PC-9 (cell line): Measurements from ENCODE around the gene DHX58. TPM values are rescaled to one million over a fixed set of nuclear protein-coding genes. Genes with fewer than 3 reads are reported as not detected.

Source experiments
- BruUV-seq: library from RNA; stranded (reverse); fragments of 400-500 nt; replicated peaks from 2 replicates; lab custom pipeline; 2021; lab: Mats Ljungman, UMichigan
- CTCF ChIA-PET: fragments of 300-600 bp; sonication (Branson Sonifier 250); formaldehyde crosslinking; loops from one replicate; lab custom pipeline; 2022; ENCODE audit warnings: antibody characterized with exemption; lab: Charles Lee
- POLR2A ChIA-PET: fragments of 300-600 bp; sonication (Branson Sonifier 250); formaldehyde crosslinking; loops from one replicate; lab custom pipeline; 2022; ENCODE audit warnings: antibody characterized with exemption; ENCODE audit not compliant: unreplicated experiment; lab: Charles Lee
- DNase-seq, 2 experiments: peaks; one replicate each; pipeline versions ENCODE4 v3.0.0 to v3.0.0-alpha.2; 2015 to 2022; ENCODE audit warnings: mixed read lengths in 1 of 2
- H2AFZ ChIP-seq: fragments of 200-600 bp; sonication (generic); 2 replicates; pipeline ENCODE4 v1.8.1; 2017; ENCODE audit warnings: antibody characterized with exemption
- H3F3A ChIP-seq: fragments of 200-600 bp; sonication (generic); 2 replicates; pipeline ENCODE4 v1.8.1; 2017; ENCODE audit warnings: antibody characterized with exemption, mild to moderate bottlenecking, low read depth; ENCODE audit not compliant: insufficient read depth
- H3K27ac ChIP-seq: fragments of 200-600 bp; sonication (generic); 2 replicates; pipeline ENCODE4 v1.6.1; 2016; ENCODE audit warnings: mixed run types
- H3K27me3 ChIP-seq: fragments of 200-600 bp; sonication (generic); 2 replicates; pipeline ENCODE4 v1.6.1; 2016; ENCODE audit warnings: low read depth, mixed run types; ENCODE audit not compliant: insufficient read depth
- H3K36me3 ChIP-seq: fragments of 200-600 bp; sonication (generic); 2 replicates; pipeline ENCODE4 v1.6.1; 2016; ENCODE audit warnings: low read depth, mixed run types
- H3K4me1 ChIP-seq: fragments of 200-600 bp; sonication (generic); replicated peaks from 2 replicates; pipeline ENCODE4 v1.6.1; 2016; ENCODE audit warnings: mixed run types; ENCODE audit not compliant: insufficient read depth
- H3K4me2 ChIP-seq: fragments of 200-600 bp; sonication (generic); 2 replicates; pipeline ENCODE4 v1.6.1; 2017; ENCODE audit warnings: mixed run types
- H3K4me3 ChIP-seq: fragments of 200-600 bp; sonication (generic); 2 replicates; pipeline ENCODE4 v1.6.1; 2016; ENCODE audit warnings: mixed run types
- H3K79me2 ChIP-seq: fragments of 200-600 bp; sonication (generic); 2 replicates; pipeline ENCODE4 v1.6.1; 2017; ENCODE audit warnings: low read depth, mixed run types
- H3K9me2 ChIP-seq: fragments of 200-600 bp; sonication (generic); 2 replicates; pipeline ENCODE4 v1.8.1; 2017; ENCODE audit warnings: mild to moderate bottlenecking; ENCODE audit not compliant: insufficient read depth
- H3K9me3 ChIP-seq: fragments of 200-600 bp; sonication (generic); 2 replicates; pipeline ENCODE4 v1.8.1; 2016; ENCODE audit warnings: low read depth; ENCODE audit not compliant: insufficient read depth
- H4K20me1 ChIP-seq: fragments of 200-600 bp; sonication (generic); 2 replicates; pipeline ENCODE4 v1.8.1; 2017; ENCODE audit not compliant: insufficient read depth
- CTCF ChIP-seq: fragments of 200-600 bp; sonication (generic); conservative IDR thresholded peaks from 2 replicates; pipeline ENCODE4 v1.6.1; 2017; ENCODE audit warnings: mixed run types, antibody characterized with exemption, mild to moderate bottlenecking, moderate library complexity
- EZH2 ChIP-seq: fragments of 200-600 bp; sonication (generic); IDR thresholded peaks from 2 replicates; pipeline ENCODE4 v1.8.0; 2017; ENCODE audit warnings: antibody characterized with exemption, low read depth
- intact Hi-C: fragments of 100-400 bp; cut with micrococcal nuclease; formaldehyde crosslinking; loops from one replicate; pipeline ENCODE4 v1.10.0; 2022; ENCODE audit not compliant: unreplicated experiment
- total RNA-seq: library from RNA; stranded (reverse); gene quantifications from 2 replicates; pipeline ENCODE4 v1.2.3, GENCODE V29; 2021

DHX58 gene
- total RNA-seq, 1 experiment from 2014 or later: 17.9 TPM

GRCh38 chr17:42051645-42052044 lies 60.9 kb downstream of the DHX58 start:
- no peak overlapping the region for H3K27ac ChIP-seq
- no peaks in the 10 kb centered on the region for H3K9me2 ChIP-seq
- H3K27me3 ChIP-seq: peaks cover 27% of the 10 kb centered on the region; the same call in 1 of the 2 replicates
- DNase-seq: no peak
- no TSS peak for BruUV-seq
- no peak overlapping the region for H2AFZ ChIP-seq
- 0 out of 2 replicates have a peak, but pooled peaks cover 3% of the 10 kb centered on the region for H3K4me1 ChIP-seq
- no peak overlapping the region for H3K4me3 ChIP-seq
- no peak for TF ChIP-seq CTCF
- no peak for TF ChIP-seq EZH2
- CTCF ChIA-PET: no interaction called here
- H3F3A ChIP-seq: no peaks in the 10 kb centered on the region
- no peaks in the 10 kb centered on the region for H3K9me3 ChIP-seq
- H3K4me2 ChIP-seq: no peak overlapping the region
- POLR2A ChIA-PET: no interaction called here
- H3K79me2 ChIP-seq: no peaks in the 10 kb centered on the region
- intact Hi-C loops: loop anchor here (5.0 kb wide), 1 partner anchor 51 kb away; no protein-coding TSS in a partner anchor
- H4K20me1 ChIP-seq: no peaks in the 10 kb centered on the region
- H3K36me3 ChIP-seq: no peaks in the 10 kb centered on the region

Other genes with a start within 250 kb of the DHX58 start
- gene KLHL11, start 247.3 kb downstream of the DHX58 start, total RNA-seq: 13.3 and 14.5 TPM in 2 replicates
- 106 and 184 TPM in 2 replicates for gene ACLY, start 193.8 kb downstream of the DHX58 start, total RNA-seq
- 3.0 and 4.0 TPM in 2 replicates for gene ODAD4, start 182.1 kb downstream of the DHX58 start, total RNA-seq
- 60.6 and 64.7 TPM in 2 replicates for gene CNP, start 145.9 kb downstream of the DHX58 start, total RNA-seq
- gene DNAJC7, start 95.3 kb downstream of the DHX58 start, total RNA-seq: 75.5 and 96.1 TPM in 2 replicates
- gene NKIRAS2, start 92.6 kb downstream of the DHX58 start, total RNA-seq: 38.3 and 39.7 TPM in 2 replicates
- 3.4 and 3.7 TPM in 2 replicates for gene C17orf113, start 62.1 kb downstream of the DHX58 start, total RNA-seq
- gene ZNF385C, start 14.2 kb downstream of the DHX58 start, total RNA-seq: 1.7 and 2.1 TPM in 2 replicates
- 42.1 and 47.6 TPM in 2 replicates for gene KAT2A, start 8.7 kb upstream of the DHX58 start, total RNA-seq
- gene HSPB9, start 10.1 kb upstream of the DHX58 start, total RNA-seq: 0.33 TPM in 1 of 2 replicates, not detected in the other
- gene RAB5C, start 42.3 kb upstream of the DHX58 start, total RNA-seq: 97.0 and 120 TPM in 2 replicates
- gene KCNH4, start 68.4 kb upstream of the DHX58 start, total RNA-seq: not detected in 2 replicates
- gene HCRT, start 72.7 kb upstream of the DHX58 start, total RNA-seq: not detected in 2 replicates
- gene GHDC, start 81.8 kb upstream of the DHX58 start, total RNA-seq: 21.5 and 28.6 TPM in 2 replicates
- 19.5 and 21.1 TPM in 2 replicates for gene STAT5B, start 163.7 kb upstream of the DHX58 start, total RNA-seq
- 3.4 and 12.1 TPM in 2 replicates for gene STAT5A, start 175.8 kb upstream of the DHX58 start, total RNA-seq